Measurements from ENCODE around the gene ARL5C. TPM values are rescaled to one million over a fixed set of nuclear protein-coding genes. Genes with fewer than 3 reads are reported as not detected.
A peak's percentile ranks its signal among the peaks of the same experiment; 100 is the strongest.

ARL5C gene
- total RNA-seq, result not detected

GRCh38 chr17:39165841-39166349 is at the start of gene ARL5C:
ARL5C (minus strand) TSS chr17:39166161; CDS start chr17:39165760, 401 bp downstream.
- intact Hi-C loops (cut with DNase I), result loop anchor here (10.0 kb wide), 1 partner anchor 69 kb away; no protein-coding TSS in a partner anchor
- no peak within 1 kb of the TSS for H3K27ac ChIP-seq
- peak within 1 kb of the TSS; percentile 33 for H3K4me3 ChIP-seq
- no peaks in the 10 kb centered on the region for H3K9me3 ChIP-seq
- peaks cover 4% of the 10 kb centered on the region for H3K4me1 ChIP-seq
- no peaks in the 10 kb centered on the region for H3K27me3 ChIP-seq
- no peaks in the 10 kb centered on the region for H3K36me3 ChIP-seq
- peak within 1 kb of the TSS in 1 of 2 donors; percentile 34 for H3K9ac ChIP-seq (ENCODE audit: low read depth in 2 of 2, low read length in 2 of 2)
- TF ChIP-seq CTCF (IDR thresholded peaks at IDR 0.05), result no peak
- DNase-seq, result no peak

GRCh38 chr17:39213852-39214251 is 47.9 kb upstream of the ARL5C start:
- DNase-seq, result no peak
- intact Hi-C loops (cut with DNase I), result no loop called here
- Histone ChIP-seq H3K27ac (no peak overlapping the region), H3K4me3 (no peak overlapping the region), H3K9me3 (no peaks in the 10 kb centered on the region), H3K36me3 (no peaks in the 10 kb centered on the region), H3K4me1 (peaks cover 12% of the 10 kb centered on the region), H3K9ac (ENCODE audit: low read depth in 2 of 2, low read length in 2 of 2) (no peak overlapping the region), H3K27me3 (no peaks in the 10 kb centered on the region)
- TF ChIP-seq CTCF (IDR thresholded peaks at IDR 0.05), result no peak

GRCh38 chr17:39212841-39213480 is 47.0 kb upstream of the ARL5C start:
- H3K4me1 ChIP-seq, result peaks cover 15% of the 10 kb centered on the region
- no peaks in the 10 kb centered on the region for H3K36me3 ChIP-seq
- no peak overlapping the region for H3K9ac ChIP-seq (ENCODE audit: low read depth in 2 of 2, low read length in 2 of 2)
- H3K9me3 ChIP-seq, result no peaks in the 10 kb centered on the region
- no peak overlapping the region for H3K27ac ChIP-seq
- DNase-seq, result no peak
- no peak for TF ChIP-seq CTCF (IDR thresholded peaks at IDR 0.05)
- no peaks in the 10 kb centered on the region for H3K27me3 ChIP-seq
- intact Hi-C loops (cut with DNase I), result no loop called here
- no peak overlapping the region for H3K4me3 ChIP-seq

GRCh38 chr17:39212195-39212810 is 46.3 kb upstream of the ARL5C start:
- Histone ChIP-seq H3K9ac (ENCODE audit: low read depth in 2 of 2, low read length in 2 of 2) (no peak overlapping the region), H3K36me3 (no peaks in the 10 kb centered on the region), H3K27me3 (no peaks in the 10 kb centered on the region), H3K4me3 (no peak overlapping the region), H3K9me3 (no peaks in the 10 kb centered on the region), H3K4me1 (peaks cover 15% of the 10 kb centered on the region), H3K27ac (no peak overlapping the region)
- no peak for TF ChIP-seq CTCF (IDR thresholded peaks at IDR 0.05)
- DNase-seq, result no peak
- intact Hi-C loops (cut with DNase I), result no loop called here

GRCh38 chr17:39210093-39210434 is 44.1 kb upstream of the ARL5C start:
- peaks cover 15% of the 10 kb centered on the region for H3K4me1 ChIP-seq
- no peak for TF ChIP-seq CTCF (IDR thresholded peaks at IDR 0.05)
- intact Hi-C loops (cut with DNase I), result no loop called here
- H3K27me3 ChIP-seq, result no peaks in the 10 kb centered on the region
- no peaks in the 10 kb centered on the region for H3K9me3 ChIP-seq
- H3K9ac ChIP-seq (ENCODE audit: low read depth in 2 of 2, low read length in 2 of 2), result peak overlapping the region in 1 of 2 donors; percentile 40
- H3K36me3 ChIP-seq, result no peaks in the 10 kb centered on the region
- H3K27ac ChIP-seq, result no peak overlapping the region
- no peak for DNase-seq
- H3K4me3 ChIP-seq, result peak overlapping the region; percentile 34

All from colonic mucosa (tissue), 4 donors.